GM21786 (cell line): Measurements from ENCODE around the gene ECSIT.
"Not testable (repeated sequence)": the region's sequence is repeated elsewhere in the genome, so short reads cannot be mapped to it uniquely, and the experiment has no call there.

Experiments used
- ATAC-seq: cut with Tn5 transposase; IDR thresholded peaks from one replicate; pipeline ENCODE4 v1.9.1; 2021; ENCODE audit not compliant: unreplicated experiment

ECSIT gene

DNA sequence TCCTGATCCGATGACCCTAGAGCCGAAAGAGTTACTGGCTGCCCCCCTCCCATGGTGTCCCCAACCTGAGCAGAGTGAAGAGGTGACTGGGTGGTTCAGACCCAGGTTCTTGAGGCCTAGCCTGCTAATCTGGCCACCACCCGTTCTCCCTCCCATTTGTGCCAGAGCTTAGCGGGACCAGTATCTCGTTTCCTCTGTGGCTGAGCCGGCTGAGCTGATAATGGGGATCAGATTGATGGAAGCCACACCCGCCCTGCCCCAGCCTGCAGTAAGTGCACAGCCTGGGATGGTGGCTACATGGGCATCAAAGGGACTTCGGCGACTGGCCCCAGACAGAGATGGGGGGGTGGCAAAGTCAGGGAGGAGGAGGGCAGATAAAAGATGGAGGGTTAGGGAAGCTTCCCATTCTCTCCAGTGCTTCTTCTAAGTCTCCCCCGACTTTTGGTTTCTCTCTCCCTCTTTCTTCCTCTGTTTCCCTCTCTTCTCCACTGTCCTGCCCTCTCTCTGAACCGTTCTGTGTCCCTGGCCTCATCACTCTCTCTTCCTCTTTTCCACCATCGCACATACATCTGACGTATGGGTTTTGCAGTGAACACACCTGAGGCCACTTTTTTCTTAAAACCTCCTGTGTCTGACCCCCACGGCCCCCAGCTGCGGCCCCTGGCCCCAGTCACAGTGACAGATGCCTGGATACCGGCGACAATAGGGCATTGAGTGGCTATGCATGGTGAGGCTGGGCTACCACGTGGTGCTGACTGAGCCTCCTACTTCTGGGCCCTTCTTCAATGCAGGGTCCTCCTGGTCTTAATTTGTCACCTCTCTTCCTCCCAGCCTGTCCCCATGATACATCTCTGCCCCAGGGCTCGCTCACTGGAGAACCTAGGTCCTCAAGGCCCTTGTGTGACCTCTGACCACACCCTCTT lies 50.5 kb downstream of the ECSIT start:
- no peak for ATAC-seq

DNA sequence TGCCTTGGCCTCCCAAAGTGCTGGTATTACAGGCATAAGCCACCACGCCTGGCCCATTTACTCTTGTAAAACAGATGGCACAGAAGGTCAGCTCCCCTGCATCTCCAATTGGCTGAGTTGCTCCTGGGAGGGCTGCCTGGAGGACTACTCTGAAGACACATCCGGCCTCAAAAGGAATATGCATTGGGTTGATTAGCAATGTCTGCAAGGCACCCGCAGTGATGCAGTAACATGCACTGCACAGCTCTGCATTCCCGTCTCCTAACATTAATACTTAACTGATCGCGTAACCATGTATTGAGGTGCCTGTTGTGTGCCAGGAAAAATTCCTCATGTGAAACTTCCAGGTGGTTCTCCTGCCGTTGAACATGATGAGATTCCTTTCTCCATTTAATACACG lies 53.1 kb downstream of the ECSIT start:
- no peak for ATAC-seq

DNA sequence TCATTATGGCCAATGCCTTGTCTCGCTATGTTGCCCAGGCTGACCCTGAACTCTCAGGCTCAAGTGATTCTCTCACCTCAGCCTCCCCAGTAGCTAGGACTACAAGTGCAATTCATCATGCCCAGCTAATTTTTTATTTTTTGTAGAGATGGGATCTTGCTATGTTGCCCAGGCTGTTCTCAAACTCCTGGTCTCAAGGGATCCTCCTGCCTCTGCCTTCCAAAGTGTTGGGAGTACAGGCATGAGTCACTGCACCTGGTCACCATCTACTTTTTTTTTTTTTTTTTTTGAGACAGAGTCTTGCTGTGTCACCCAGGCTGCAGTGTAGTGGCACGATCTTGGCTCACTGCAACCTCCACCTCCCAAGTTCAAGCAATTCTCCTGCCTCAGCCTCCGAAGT lies 53.6 kb downstream of the ECSIT start:
- not testable (repeated sequence) for ATAC-seq

DNA sequence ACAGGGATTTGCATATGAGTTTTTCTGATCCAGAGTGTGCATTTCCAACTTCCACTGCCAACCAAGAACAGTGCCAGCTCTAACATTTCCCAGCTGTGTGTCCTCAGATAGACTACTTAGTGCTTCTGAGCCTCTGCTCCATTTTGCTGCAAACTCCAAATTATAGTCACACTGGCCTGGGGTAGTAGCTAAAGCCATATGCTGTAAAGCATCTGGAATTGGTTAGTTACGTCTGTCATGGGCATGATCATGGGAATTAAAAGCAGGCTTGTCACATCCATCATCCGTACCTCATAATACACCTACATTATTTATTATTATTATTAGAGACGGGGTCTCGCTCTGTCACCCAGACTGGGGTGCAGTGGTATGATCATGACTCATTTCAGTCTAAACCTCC lies 55.2 kb downstream of the ECSIT start:
- no peak for ATAC-seq

DNA sequence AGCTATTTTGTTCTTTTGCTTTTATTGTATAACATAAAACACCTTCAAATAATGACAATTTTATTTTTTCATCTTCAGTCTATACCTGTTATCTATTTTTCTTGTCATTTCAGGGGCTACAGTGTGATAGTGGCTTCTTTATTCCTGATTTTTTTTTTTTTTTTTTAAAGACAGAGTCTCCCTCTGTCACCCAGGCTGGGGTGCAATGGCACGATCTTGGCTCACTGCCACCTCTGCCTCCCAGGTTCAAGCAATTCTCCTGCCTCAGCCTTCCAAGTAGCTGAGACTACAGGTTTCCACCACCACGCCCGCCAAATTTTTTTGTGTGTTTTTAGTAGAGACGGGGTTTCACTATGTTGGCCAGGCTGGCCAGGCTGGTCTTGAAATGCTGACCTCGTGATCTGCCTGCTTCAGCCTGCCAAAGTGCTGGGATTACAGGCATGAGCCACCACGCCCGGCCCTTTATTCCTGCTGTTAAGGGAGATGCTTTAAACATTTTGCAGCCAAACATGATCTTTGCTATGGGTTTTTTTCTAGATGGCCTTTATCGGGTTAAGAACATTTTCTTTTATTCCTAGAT lies 60.6 kb downstream of the ECSIT start:
- not testable (repeated sequence) for ATAC-seq

DNA sequence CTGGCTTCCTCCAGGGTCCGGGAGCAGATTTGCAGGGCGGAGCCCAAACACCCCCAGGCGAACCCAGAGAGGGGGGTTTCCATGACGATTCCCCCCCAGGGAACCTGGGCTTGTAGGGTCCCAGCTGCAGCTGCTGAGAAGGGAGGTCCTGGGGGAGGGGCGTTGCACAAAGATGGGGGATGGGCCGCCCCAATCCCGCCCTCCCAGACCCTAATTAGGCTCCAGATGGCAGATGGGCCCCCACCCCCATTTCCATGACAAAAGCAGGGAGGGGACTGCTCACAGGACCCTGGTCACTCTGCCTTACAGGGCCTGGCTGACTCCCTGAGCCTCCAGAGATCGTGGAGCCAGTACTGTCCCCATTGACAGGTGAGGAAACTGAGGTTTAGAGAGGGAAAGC lies 63.3 kb downstream of the ECSIT start:
- ATAC-seq: no peak

DNA sequence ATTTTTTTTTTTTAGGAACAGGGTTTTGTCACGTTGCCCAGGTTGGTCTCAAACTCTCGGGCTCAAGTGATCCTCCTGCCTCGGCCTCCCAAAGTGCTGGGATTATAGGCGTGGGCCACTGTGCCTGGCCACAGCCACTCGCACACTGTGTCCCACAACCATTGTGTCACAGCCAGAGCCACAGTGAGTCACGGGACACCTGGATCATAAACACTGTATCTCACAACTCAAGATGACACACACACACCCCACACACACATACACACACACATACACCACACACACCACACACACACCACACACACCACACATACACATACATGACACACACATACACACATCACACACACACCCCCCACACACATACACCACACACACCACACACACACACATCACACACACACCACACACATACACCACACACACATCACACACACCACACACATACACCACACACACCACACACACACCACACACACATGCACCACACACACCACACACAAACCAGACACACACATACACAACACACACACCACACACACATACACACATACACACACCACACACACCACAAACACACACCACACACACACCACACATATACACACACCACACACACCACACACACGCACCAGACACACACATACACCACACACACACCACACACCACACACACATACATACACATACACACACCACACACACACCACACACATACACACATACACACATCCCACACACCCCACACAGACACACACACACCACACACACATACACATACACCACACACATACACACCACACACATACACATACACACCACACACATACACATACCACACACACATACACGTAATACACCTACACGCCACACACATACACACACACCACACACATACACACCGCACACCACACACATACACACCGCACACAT lies 64.3 kb downstream of the ECSIT start:
- ATAC-seq: no peak

DNA sequence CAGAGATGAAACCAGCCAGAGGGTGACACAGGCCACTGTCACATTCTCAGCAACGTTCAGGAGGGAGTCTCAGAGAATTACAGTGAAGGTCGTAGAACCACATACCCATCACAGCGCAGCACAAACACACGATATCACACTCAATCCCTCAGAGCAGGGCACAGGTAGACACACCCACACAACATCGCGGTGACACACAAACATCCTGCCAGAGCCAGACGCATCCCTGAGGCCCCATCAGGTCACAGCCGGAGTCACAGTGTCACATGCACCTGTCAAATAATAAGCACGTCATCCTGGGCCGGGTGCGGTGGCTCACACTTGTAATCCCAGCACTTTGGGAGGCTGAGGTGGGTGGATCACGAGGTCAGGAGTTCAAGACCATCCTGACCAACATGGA lies 65.5 kb downstream of the ECSIT start:
- no peak for ATAC-seq

DNA sequence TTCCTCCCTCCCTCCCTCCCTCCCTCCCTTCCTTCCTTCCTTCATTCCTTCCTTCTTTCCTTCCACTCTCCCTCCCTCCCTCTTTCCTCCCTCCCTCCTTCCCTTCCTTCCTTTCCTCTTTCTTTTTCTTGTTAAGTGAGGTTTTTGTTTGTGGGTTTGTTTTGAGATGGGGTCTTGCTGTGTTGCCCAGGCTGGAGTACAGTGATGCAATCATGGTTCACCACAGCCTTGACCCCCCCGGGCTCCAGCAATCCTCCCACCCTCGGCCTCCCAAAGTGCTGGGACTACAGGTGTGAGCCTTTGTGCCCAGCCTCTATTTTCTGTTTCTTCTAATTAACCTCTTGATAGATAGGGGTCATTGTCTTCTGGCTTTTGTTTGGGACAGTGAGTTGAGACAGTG lies 67.5 kb downstream of the ECSIT start:
- no peak for ATAC-seq

DNA sequence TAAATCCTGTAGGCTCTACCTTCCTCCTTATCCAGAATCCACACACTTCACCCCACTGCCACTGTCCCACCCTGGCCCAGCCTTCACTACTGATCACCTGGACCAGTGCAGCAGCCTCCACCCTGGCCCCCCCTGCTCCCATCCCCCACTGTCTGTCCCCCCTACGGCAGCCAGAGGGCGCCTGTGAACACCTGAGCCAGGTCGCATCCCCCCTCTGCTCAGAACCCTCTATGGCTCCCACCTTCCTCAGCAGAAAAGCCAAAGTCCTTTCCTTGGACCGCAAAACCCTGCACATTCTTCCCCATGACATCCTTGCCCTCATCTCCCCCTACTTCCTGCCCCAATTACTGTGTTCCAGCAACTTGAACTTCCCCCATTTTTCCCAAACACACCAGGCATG lies 68.7 kb downstream of the ECSIT start:
- ATAC-seq: no peak

DNA sequence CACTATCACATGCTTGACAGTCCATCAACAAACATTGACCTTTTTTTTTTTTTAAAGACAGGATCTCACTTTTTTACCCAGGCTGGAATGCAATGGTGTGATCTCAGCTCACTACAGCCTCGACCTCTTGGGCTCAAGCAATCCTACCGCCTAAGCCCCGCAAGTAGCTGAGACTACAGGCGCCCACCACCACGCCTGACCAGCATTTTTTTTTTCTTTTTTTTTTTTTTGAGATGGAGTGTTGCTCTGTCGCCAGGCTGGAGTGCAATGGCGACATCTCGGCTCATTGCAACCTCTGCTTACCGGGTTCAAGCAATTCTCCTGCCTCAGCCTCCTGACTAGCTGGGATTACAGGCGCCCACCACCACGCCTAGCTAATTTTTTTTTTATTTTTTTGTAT lies 70.0 kb downstream of the ECSIT start:
- not testable (repeated sequence) for ATAC-seq

DNA sequence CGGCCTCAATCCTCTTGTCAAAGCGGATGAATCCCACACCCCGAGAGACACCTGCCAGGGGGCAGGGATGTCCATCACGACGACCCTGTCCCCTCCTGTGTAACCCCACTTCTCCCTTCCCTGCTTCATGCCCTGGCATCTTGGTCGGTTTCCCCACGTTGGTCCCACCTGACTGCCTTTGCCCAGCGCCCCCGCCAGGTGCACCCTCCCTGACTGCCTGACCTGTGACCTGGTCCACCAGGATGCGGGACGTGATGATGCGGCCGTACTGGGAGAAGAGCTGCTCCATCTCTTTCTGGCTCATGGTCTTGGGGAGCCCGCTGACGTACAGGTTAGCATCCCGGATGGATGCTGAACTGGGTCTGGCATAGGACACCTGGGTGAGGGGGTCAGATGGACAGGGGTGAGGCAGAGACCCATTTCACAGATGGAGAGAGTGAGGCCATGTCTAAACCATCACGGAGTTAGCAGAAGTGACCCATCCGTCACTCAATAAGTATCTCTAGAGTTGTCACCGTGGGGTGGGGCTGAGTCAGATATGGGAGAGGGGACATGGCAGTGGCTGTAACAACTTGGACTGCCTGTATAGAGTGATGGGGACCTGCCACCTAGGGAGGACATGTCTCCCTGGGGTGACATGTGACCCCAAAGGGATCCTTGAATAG lies 70.6 kb downstream of the ECSIT start:
- ATAC-seq: no peak

DNA sequence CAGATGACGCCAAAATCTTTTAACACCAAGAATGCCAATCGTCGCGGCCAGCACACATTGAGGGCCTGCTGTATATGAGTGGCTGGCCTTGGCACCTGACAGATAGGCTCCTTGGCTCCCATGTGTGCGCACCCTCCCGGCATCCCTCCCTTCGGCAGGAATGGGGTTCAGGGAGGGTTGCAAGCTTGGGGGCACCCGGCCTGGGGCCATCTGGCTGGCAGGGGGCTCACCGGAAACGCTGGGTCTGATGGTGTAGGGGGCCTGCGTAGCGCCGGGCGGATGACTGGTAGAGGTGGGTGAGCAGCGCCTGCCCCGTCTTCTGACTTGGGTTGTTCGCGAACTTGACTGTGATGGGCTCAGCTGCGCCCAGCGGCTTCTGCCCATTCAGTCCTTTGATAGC lies 71.1 kb downstream of the ECSIT start:
- no peak for ATAC-seq

DNA sequence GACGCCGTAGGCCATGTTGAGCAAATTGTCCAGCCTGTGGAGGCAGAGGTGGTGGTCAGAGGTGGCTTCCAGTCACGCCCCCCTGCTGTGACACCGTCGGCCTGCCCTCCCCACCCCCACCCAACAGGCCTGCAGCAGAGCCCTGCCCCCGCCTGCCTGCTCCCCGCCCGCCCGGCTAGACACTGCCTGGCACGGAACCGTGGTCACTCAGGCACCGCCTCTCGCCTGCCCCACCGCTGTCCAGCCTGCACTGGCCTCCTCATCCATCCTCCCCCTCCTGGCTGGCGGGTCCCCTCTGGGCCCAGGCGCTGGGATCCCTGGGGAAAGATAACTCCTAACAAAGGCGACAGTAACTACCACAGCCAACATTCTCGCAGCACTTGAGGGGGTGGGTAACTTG lies 71.8 kb downstream of the ECSIT start:
- no peak for ATAC-seq

DNA sequence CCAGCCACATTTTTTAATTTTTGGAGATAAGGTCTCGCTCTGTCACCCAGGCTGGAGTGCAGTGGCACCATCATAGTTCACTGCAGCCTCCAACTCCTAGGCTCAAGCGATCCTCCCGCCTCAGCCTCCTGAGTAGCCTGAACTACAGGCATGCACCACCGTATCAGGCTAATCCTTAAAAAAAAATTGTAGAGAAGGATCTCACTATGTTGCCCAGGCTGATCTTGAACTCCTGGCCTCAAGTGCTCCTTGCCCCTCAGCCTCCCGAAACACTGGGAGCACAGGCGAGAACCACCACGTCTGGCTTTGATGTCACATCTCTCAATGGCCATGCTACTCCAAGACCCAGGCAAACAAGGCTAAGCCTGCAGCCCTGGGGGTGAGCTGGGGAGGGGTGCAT lies 72.3 kb downstream of the ECSIT start:
- ATAC-seq: no peak
